Left renal cortex interstitium (tissue), 4 donors: ENCODE measurements around the gene HAUS6. TPM values are rescaled to one million over a fixed set of nuclear protein-coding genes. Genes with fewer than 3 reads are reported as not detected.
"Not testable (repeated sequence)": the region's sequence is repeated elsewhere in the genome, so short reads cannot be mapped to it uniquely, and the experiment has no call there.

Experiments used
- DNase-seq, 4 donors: peaks; one replicate each; pipeline ENCODE4 v3.0.0-alpha.2; 2013; ENCODE audit warnings: low read depth in 4 of 4, low spot score in 2 of 4, missing footprints in 1 of 4
- polyA plus RNA-seq, 4 donors: library from polyadenylated mRNA; unstranded; fragments of 120-200 nt; gene quantifications; one replicate each; pipeline ENCODE4 v1.2.1, GENCODE V29; 2013; ENCODE audit not compliant: insufficient read length in 4 of 4

The HAUS6 gene
- 10 to 100 TPM; 16.8 to 22.8 (median 19.0) TPM for polyA plus RNA-seq

GRCh38 chr9:19102631-19103345, at the start of gene HAUS6:
TSS of gene HAUS6 (minus strand) at chr9:19102904. CDS start at chr9:19102651, 253 bp downstream.
- DNase-seq: peak; percentile 90 to 95 (median 94)

- DNase-seq: not testable (repeated sequence)
These were observed 49.4 kb upstream of the HAUS6 start for GRCh38 chr9:19152160-19152498.

GRCh38 chr9:19151425-19152159, 48.9 kb upstream of the HAUS6 start:
- DNase-seq: no peak

GRCh38 chr9:19149230-19149629, 46.5 kb upstream of the HAUS6 start:
- DNase-seq: no peak

GRCh38 chr9:19148187-19148586, 45.5 kb upstream of the HAUS6 start:
- no peak for DNase-seq

- DNase-seq: no peak
These were observed 43.8 kb upstream of the HAUS6 start for GRCh38 chr9:19146441-19147024.

GRCh38 chr9:19145881-19146280, 43.2 kb upstream of the HAUS6 start:
- no peak for DNase-seq

- no peak for DNase-seq
These were observed 37.6 kb upstream of the HAUS6 start for GRCh38 chr9:19140259-19140658.

GRCh38 chr9:19138084-19138483, 35.4 kb upstream of the HAUS6 start:
- DNase-seq: no peak

- no peak for DNase-seq
These were observed 34.6 kb upstream of the HAUS6 start for GRCh38 chr9:19137282-19137681.

GRCh38 chr9:19136129-19136528, 33.4 kb upstream of the HAUS6 start:
- DNase-seq: no peak

GRCh38 chr9:19133549-19134345, 31.0 kb upstream of the HAUS6 start:
- no peak for DNase-seq

GRCh38 chr9:19130436-19130835, 27.7 kb upstream of the HAUS6 start:
- no peak for DNase-seq

- peak in 3 of 4 donors; percentile 27 to 36 (median 32) for DNase-seq
These were observed 25.3 kb upstream of the HAUS6 start for GRCh38 chr9:19127871-19128500.

- DNase-seq: no peak
These were observed 21.7 kb upstream of the HAUS6 start for GRCh38 chr9:19124430-19124793.

GRCh38 chr9:19122490-19123042, 19.9 kb upstream of the HAUS6 start:
- no peak for DNase-seq

GRCh38 chr9:19120877-19121276, 18.2 kb upstream of the HAUS6 start:
- no peak for DNase-seq

- no peak for DNase-seq
These were observed 17.2 kb upstream of the HAUS6 start for GRCh38 chr9:19119801-19120440.

- DNase-seq: no peak
These were observed 16.5 kb upstream of the HAUS6 start for GRCh38 chr9:19119246-19119645.
